Occipital lobe (tissue), 2 donors: ENCODE data around the gene MARCHF3. TPM values are rescaled to one million over a fixed set of nuclear protein-coding genes. Genes with fewer than 3 reads are reported as not detected.
"Not testable (repeated sequence)": the region's sequence is repeated elsewhere in the genome, so short reads cannot be mapped to it uniquely, and the experiment has no call there.

Source experiments
- DNase-seq: peaks from one replicate; lab custom pipeline; 2025; lab: John Stamatoyannopoulos, UW
- total RNA-seq: library from RNA; depleted of rRNA; stranded (reverse); fragments of >200 nt; gene quantifications from one replicate; pipeline ENCODE4 v1.2.3, GENCODE V29; 2014

The MARCHF3 gene
- total RNA-seq, 1 donor from 2014 or later: 13.3 TPM

DNA sequence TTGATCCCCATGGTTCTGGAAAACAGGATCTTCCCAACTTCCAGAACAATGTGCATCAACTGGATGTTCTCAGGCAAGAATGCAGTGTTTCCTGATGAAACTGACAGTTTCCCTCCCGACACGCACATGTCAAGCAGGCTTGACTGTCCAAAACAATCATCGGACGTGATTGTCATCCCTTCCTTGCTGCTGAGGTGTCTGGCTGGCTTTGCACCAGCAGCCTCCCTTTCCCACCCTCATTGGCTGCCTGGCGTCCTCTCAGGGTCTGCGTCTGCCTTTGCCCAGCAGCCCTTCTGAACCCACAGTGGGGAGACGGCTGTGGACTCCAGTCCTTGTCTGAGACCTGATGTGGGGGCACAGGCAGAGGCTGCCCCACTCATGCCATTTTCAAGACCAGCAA is 110.8 kb downstream of the MARCHF3 start:
- DNase-seq: no peak

DNA sequence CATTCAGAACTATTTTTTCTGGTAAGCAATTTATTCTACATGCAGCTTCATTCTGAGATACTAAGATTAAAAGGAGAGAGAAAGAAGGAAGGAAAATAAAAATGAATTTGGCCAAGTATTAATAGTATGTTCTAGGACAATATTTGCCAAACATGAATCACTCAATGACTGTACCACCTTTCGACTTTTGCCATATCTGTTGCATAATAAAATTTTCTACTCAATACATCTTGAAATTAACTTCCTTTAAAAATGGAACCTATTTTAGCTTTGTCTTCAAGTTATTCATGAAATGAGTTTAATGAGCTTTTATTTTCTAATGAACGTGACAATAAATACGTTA is 111.8 kb downstream of the MARCHF3 start:
- no peak for DNase-seq

DNA sequence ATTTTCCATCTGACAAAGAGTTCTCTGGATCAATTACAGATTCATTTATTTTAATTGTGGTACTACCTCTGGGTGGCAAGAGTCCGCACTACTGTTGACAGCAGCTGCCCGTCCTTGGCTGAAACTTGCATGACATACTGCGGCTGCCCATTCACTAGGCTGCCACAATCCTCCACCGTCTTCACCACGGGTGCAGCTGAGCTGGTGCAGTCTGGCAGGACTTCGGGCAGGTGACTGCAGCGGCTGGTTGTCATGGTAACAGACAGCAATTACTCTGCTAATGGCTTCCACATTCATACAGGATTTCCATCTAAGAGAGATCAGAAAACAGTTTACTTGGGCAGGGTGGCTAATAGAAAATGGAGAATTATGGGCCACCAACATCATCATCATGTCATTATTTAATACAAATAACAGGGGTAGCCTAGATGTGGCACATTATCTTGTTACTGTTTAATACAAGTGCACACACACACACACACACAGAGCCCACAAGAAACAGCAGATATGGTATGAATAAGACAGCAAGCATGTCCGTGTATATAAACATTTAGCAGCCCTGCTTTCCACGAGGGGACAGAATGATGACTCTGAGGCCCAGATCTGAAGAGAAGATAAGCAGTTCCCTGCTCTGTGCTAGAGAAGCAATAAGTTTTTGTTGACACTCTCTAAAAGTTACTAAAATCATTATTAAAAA is 112.3 kb downstream of the MARCHF3 start:
- DNase-seq: no peak

DNA sequence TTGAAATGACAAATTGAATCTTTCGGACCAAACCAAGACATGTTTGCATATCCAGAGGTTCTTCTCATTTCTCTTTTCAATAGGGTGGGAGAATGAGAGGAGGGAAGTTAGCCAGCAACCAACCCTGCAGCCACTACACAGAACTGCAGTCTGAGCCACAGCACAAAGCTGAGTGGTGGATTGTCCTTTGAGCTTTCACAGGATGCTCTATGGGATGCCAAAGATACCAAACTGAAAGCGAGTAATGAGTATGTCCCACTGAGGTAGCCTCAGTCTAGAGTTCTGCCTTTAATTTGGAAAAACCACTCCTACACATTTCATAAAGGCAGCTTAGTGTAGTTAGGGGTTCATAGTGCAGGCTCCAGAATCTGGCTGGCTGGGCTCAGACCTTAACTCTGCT is 114.9 kb downstream of the MARCHF3 start:
- DNase-seq: no peak

DNA sequence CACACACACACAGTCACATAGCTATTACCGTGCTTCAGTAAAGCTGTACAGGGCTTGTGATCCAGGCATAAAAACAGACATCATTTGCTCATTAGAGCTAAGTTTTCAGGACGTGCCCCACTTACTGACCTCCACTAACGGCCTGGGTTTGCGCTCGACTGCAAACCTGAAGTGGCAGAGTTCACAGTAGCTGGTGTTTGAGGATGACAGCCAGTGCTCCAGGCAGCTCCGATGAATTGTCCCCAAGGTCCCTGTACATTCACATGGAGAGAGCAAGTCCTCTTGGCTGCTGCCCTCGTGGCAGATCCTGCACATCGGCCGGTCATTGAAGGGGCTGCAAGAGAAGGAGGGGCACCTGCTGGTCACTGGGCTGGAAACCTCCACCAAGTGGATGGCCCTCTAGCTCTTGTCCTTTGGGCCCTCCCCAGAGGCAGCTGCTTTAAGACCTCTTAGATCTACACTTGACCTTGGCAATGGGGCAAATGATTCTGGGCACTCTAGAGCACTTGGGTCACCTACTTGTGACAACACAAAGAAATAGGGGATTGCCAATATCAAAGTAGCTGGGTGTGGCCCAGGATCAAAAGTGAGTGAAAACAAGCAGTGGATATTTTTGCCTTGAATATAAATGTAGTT is 115.4 kb downstream of the MARCHF3 start:
- no peak for DNase-seq

DNA sequence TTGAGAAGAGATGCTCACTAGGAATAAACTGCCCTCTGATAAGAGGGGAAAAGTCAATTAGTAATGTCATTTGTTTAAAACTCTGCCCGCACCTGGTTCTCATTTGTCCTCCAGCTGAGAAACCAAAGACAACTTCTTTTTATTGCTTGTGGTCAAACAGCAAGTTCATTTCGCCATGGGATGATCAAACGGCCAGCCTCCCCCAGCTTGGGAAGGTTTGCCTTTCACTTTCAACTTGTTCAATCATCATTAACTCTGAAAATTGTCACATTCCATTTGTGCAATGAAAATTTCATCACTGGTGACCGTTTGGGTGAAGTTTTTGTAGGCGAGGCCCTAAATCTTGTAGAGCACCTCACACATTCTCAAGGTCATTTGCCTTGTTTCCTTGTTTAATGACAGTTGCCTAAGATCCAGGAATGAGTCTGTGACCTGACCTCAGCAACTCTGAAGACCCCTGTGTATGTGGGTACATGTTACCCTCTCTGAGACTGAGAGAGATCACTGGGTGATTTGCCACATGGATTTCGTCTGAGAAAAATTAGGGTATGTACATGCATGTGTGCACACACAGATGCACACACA is 117.7 kb downstream of the MARCHF3 start:
- no peak for DNase-seq

DNA sequence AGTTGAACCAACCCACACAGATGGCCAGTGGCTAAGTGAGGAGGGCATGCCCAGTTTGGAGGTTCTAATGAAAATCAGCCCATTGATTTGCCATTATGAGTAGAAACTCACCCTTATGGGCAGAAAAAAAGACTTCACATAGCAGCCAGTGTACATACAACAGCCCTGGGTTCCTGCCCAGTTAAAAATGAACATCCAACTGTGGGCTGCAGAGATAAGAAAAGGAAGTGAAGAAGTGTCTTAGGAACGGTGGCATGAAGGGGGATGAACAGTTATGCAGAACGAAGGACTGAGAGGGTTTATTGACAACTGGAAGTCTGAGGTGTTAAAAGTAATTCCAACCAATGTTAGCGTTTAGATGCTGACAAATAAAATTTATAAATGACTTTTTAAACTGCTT is 118.4 kb downstream of the MARCHF3 start:
- no peak for DNase-seq

DNA sequence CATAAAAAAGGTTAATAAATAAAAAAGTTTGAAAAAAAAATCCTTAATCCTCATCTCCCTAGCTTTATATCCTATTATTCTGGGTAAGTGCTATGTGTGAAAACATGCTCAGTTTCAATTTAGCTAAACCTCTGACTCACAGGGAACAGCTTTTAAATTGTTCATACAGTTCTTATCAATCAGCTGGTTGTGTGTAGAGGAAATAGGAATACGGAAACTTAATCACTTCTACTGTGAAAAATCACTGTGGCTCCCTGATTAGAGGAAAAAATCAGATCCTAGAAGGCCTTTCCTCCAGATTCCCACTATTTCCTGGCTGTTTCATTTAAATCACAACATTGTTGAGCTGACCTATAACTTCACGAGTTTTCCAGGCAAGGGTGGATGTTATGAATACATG is 120.5 kb downstream of the MARCHF3 start:
- DNase-seq: no peak

DNA sequence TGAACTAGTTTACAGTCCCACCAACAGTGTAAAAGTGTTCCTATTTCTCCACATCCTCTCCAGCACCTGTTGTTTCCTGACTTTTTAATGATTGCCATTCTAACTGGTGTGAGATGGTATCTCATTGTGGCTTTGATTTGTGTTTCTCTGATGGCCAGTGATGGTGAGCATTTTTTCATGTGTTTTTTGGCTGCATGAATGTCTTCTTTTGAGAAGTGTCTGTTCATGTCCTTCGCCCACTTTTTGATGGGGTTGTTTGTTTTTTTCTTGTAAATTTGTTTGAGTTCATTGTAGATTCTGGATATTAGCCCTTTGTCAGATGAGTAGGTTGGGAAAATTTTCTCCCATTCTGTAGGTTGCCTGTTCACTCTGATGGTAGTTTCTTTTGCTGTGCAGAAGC is 126.0 kb downstream of the MARCHF3 start:
- not testable (repeated sequence) for DNase-seq

DNA sequence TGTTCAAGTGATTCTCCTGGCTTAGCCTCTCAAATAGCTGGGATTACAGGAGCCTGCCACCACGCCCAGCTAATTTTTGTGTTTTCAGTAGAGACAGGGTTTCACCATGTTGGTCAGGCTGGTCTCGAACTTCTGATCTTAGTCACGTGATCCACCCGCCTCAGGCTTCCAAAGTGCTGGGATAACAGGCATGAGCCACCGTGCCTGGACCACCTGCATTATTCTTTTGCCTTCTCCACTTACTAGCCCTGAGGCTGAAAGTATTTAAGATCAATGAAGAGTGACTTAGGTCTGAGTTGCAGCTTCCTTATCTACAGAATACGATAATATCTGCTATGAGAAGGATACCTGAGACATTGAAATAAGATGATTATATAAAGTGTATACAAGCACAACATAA is 129.6 kb downstream of the MARCHF3 start:
- no peak for DNase-seq

DNA sequence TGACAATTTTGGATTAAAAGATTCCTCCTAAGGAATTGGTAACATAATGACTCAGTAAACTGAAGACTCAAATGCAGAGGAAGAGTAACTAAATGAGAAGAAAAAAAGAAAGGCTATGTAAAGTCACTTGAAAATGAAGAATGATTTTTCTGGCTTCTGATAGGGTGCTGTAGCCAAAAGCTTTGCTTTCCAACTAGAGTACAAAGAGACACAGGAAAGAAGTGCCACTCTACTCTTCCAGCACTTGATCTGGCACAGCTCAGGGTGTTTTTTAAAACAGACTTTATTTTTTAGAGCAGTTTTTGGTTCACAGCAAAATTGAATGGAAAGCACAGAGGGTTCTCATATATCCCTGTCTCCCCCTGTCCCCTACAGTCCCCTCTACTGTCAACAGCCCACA is 130.9 kb downstream of the MARCHF3 start:
- DNase-seq: no peak

DNA sequence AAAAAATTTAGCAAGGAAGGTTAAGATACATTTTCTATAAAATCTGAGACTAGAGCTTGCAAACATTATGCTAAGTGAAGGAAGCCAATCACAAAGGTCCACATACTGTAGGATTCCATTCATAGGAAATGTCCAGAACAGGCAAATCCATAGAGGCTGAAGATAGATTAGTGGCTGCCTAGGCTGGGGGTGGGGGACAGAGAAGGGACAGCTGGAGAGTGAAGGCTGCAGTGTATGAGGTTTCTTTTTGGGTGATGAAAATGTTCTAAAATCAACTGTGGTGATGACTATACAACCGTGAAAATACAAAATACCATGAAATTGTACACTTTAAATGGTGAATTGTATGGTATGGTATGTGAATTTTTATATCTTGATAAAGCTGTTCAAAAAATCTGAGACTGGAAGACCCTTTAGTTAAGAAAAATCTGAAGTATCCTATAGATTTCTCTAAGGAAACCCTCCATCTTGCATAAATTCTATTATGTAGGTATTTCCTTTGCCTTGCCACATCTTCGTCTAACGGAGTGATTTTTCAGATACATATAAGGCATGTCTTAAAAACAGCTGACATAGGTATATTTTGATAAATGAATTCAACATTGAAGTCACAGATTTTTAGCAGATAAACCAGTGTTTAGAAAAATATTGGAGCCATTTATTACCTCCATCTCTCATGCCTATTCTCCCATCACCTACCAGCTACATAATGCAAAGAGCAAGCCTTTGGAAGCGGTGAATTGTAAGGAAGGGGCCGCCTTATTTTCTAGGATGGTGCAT is 132.3 kb downstream of the MARCHF3 start:
- no peak for DNase-seq

DNA sequence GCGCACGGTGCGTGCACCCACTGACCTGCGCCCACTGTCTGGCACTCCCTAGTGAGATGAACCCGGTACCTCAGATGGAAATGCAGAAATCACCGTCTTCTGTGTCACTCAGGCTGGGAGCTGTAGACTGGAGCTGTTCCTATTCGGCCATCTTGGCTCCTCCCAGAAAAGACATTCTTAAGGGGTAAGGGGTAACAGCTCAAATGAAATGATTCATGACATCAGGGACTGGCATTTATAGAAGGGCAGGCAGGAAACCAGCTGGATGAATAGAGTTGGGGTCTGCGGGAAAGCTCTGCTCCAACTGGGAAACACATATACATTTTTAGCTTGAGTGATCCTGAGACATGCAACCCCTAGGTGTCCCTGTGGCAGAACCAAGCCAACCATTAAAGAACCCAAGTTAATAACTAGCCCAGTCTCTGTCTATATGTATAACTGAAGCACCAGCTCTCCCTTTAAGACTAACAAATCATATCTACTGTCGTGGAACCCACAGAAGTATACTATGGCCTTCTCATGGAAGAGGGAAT is 134.1 kb downstream of the MARCHF3 start:
- no peak for DNase-seq

DNA sequence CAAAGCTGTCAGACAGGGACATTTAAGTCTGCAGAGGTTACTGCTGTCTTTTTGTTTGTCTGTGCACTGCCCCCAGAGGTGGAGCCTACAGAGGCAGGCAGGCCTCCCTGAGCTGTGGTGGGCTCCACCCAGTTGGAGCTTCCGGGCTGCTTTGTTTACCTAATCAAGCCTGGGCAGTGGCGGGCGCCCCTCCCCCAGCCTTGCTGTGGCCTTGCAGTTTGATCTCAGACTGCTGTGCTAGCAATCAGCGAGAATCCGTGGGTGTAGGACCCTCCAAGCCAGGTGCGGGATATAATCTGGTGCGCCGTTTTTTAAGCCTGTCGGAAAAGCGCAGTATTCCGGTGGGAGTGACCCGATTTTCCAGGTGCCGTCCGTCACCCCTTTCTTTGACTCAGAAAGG is 134.6 kb downstream of the MARCHF3 start:
- not testable (repeated sequence) for DNase-seq

DNA sequence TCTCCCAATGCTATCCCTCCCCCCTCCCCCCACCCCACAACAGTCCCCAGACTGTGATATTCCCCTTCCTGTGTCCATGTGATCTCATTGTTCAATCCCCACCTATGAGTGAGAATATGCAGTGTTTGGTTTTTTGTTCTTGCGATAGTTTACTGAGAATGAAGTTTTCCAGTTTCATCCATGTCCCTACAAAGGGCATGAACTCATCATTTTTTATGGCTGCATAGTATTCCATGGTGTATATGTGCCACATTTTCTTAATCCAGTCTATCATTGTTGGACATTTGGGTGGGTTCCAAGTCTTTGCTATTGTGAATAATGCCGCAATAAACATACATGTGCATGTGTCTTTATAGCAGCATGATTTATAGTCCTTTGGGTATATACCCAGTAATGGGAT is 139.9 kb downstream of the MARCHF3 start:
- DNase-seq: not testable (repeated sequence)

DNA sequence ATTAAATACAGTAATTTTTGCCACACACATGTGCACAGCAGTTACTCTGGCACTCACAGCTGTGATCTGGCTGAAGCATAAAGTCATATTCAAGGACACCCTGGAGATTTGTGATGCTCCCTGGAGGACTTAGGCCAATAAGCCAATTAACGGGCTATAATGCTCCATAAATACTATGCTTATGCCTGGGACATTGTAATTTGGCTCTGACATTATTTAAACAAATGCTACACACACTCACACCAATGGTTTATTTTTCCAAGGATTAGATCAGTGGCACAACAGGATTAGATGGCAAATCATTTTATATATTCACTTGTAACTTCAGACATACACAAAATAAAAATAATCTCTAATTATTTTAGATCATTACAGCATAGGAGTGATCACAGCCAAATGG is 142.2 kb downstream of the MARCHF3 start:
- no peak for DNase-seq

DNA sequence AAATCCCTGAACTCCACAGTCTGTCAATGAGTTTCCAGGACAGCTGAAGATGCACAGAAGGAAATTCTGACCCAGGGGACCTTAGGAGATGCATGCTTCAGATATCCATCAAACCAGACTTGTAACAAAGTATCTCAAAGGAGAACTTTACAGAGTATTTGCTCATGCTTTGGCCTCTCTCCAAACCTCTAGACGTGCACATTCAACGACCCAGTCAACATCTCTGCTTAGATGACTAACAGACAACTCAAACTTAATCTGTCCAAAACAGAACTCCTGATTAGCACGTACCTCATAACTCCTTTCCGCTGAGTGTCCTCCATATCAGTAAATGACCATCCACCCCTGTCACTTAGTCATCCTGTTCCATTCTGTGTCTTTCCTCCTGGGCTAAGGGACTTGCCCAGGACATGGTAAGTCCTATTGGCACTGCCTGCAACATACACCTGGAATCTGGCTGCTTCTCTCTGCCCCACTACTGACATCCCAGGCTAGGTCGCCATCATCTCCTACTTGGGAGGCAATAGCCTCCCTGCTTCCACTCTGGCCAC is 146.0 kb downstream of the MARCHF3 start:
- DNase-seq: no peak

DNA sequence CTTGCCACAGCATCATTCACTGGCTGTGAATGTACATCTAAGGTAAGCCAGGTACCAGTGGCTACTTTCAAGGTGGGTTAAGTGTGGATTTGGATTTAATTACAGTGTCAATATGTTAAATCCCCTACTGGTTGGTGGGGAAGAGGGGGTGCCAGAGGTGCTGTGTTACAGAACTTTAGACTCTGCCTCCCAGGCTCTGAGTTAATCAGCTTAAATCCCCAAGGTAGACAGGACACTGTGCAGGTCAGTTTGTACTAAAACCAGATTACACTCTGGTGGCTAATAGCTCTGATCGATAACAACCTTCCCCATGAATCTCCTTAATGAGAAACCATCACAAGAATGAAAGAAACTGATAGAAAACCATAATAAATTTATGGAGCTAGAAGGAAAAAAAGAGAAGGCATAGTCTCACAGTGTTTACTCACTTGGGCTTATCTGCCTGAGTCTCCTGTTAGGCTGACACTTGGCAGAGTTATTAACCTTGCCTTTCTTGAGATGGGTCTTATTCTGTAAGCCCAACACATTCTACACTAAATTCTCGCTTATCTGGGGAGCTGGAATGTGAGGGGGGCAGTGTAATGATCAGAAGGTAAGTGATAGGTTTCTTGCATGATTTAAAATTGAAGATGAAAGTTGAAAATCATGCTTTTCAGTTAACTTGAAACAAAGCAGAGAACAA is 146.7 kb downstream of the MARCHF3 start:
- DNase-seq: no peak

DNA sequence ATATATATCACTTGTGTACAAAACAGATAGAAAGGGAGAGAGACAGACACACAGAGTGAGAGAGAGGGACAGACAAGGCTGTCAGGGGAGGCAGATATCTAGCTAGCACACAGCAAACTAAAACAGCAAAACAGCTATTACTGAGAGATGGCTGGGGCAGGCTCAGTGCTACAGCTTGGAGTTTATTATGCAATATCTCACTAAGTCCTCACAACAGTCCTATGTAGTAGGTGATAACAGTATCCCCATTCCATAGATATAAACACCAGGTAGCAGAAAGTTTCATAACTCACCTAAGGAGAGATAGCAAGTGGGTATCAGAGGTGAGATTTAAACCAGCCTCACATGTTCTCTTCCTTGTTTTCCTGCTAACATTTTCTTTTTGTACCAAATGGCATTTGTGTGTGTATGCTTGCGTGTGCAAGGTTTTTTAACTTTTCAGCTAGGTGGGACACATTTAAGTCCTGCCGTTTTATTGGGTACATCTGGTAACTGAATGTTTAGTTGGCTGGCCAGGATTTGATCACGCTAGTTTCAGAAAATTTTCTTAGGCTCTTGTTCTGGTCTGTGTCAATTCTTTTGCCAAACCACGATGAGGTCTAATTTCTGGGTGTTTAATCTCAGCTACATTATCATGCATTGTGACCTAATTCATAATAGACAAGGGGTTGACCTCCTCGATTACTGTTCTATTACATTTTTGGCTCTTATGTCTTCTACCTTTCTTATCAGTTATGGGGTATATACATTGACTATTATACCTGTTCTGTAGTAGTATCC is 148.3 kb downstream of the MARCHF3 start:
- no peak for DNase-seq

DNA sequence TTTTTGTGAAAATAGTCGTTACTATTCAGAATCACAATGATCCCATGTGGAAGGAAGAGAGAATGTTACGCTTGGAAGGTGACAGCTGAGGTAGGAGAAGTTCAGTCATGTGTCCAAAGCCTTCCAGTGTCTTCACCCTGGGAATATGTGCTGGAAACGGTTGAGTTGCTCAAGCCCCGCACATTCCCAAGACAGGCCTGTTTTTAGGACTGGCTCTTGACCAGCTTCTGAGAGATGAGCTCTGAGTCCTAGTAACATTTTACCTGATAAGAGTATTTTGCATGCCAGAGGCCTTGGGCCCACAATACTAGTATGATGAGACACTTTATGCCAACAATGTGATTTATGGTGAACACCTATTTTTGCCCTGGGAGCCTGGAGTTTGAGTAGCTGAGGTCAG is 151.7 kb downstream of the MARCHF3 start:
- DNase-seq: no peak
